ENCODE results near the gene CCM2.

Gene CCM2

DNA sequence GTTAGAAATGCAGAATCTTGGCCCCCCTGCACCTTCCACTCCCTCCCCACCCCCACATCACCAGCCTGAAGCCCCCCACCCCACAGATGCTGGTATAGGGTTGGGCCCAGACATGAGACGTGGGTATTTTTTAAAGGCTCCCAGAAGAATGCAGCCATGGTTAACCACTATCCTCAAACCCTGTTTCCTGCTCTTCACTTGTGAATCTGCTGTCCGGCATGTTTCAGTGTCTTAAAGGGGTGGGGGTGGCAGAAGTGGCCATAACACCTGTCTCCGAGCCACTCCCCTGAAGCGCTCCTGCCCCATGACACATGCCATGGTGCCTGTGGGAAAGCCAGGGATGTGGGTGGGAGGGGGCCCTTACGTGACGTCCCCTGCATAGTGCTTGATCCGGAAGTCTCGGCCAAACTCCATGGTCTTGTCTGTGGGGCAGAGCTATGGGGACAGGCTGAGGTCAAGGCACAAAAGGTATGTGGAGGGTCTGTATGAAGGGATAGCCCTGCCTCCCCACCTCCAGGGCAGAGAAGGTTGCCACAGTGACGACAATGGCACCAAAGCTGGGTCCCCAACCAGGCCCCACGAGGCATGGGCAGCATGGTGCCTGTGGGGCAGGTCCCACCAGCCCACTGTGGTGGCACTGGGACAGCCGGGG lies 30.8 kb upstream of the CCM2 start:
- no peak for DNase-seq

- no peak for DNase-seq
Observed at GRCh38 chr7:44969701-44970522, 30.1 kb upstream of the CCM2 start.

- DNase-seq, result no peak
Observed at GRCh38 chr7:44970523-44971051, 29.4 kb upstream of the CCM2 start.

GRCh38 chr7:44971188-44971901 lies 28.7 kb upstream of the CCM2 start:
- DNase-seq, result no peak

- no peak for DNase-seq
Observed at GRCh38 chr7:44971902-44972441, 28.0 kb upstream of the CCM2 start.

GRCh38 chr7:44972562-44972961 lies 27.4 kb upstream of the CCM2 start:
- no peak for DNase-seq

GRCh38 chr7:44973610-44974401 lies 26.2 kb upstream of the CCM2 start:
- DNase-seq, result no peak

GRCh38 chr7:44974549-44974948 lies 25.5 kb upstream of the CCM2 start:
- no peak for DNase-seq

DNA sequence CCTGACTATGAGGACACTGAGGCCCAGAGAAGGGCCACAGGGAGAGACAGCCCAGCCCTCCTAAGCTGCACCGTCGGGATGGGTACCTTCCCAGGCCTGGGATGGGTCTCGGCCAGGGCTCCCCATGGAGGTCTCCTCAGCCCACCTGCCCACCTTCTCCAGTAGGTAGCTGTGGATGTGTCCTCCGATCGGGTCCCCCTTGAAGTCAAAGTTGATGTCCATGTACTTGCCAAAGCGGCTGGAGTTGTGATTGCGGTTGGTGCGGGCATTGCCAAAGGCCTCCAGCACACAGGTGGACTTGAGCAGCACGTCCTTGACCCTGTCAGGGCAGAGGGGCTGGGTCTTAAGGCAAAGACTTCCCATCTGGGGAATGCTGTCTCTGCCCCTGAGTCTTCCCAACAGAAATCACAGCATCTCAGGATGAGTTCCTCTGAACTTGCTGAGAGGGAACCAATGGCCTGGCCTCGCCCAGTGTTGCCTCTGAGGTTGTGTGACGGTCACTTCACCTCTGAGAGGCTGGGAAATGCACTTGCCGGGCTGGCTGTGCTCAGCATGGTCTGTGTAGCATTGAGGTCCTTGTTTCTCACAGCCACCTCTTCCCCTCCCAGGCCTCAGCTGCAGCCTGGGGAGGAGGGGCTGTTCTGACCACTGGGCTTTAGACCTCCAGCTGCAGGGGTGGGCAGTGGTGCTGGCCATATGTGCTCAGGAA lies 24.5 kb upstream of the CCM2 start:
- no peak for DNase-seq

GRCh38 chr7:44976040-44976745 lies 23.8 kb upstream of the CCM2 start:
- no peak for DNase-seq

GRCh38 chr7:44976746-44977196 lies 23.2 kb upstream of the CCM2 start:
- no peak for DNase-seq

DNA sequence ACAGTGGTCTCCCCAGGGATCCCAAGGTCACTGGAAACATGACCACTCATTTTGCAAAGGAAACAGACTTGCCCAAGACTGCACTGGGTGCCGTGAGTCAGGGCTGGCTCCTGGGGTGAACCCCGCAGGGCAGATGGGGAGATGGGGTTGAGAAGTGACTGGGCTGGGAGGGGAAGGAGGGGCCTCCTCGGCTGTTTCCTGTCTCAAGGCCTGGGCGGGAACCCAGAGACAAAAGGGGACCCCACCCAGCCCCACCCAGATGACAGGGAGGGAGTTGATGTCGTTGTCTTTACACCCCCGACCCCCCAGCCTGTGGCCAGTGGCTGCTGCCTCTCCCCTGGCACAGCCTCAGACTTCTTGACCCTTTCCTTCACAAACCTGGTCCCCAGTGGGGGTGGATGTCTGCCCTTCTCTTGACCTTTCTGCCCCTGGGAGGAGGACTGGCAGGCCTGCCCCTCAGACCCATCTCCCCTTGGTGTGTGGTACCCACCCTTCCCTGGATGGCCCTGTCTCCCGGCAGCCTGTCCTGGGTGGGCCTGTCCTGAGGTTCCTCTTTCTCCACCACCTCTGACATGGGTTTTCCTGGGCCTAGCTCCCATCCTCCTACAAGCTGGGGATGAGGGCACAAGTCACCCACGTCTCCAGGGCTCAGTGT lies 22.6 kb upstream of the CCM2 start:
- no peak for DNase-seq

DNA sequence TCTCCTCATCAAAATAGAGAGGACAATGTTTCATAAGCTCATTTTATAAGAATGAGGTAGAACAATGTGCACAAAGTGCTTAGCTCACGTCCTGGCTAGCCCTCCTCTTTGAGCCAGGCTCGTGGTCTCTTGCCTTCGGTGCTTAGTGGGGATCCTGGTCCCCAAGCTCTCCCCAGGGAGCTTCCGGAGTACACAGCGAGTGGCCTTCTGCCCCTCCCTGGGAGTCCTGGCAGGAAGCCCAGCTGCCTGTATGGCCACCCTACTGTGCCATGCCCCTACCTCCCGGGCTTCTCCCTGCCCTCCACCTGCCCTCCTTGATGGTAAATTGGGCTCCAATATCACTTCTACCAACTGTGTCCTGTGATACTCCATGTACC lies 22.1 kb upstream of the CCM2 start:
- no peak for DNase-seq

DNA sequence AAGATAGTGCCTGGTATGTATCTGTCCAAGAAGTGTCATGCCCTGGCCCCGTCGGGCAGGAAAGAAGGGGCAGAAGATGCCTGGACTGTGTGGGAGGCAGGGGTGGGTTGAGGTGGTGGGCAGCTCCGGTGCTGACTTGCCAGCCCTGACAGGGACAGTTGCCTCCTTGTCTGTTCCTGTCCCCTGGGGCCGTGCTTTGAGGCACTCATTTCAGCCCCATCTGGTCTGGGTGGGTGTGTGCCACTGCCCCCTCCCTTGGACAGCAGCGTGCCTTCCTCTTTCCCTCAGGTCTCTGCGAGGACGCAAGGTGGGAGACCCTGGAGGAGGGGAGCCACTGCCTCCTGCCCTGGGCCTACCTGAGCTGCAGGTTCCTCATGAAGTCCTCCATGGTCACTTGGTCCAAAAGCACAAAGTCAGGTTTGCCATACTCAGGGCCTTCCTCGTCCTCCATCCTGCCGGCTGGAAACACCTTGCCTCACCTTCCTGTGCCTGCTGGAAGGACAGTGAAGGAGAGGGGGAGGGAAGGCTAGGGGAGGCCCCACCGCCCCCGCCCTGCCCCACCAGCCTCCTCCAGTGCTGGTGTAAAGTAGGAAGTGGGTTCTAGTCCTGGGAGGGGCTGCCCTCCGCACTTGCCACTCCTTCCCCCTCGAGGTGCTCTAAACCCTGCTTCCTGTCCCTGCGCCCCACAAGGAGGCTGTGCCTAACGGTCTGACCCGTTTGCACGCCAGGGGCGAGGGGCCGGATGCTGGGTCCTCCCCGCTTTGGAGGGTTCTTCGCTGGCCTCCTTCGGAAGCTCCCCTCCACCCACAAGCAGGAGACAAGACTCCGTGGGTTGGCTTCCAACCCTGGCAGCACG lies 21.3 kb upstream of the CCM2 start, which contains the start of gene MYO1G:
MYO1G (minus strand) TSS at position 505 of the 856 bp plus-strand sequence; CDS start at position 451, 54 bp downstream.
- DNase-seq, result no peak

GRCh38 chr7:44979481-44980392 lies 20.3 kb upstream of the CCM2 start:
- DNase-seq, result no peak

- DNase-seq, result no peak
Observed at GRCh38 chr7:44980393-44981034, 19.5 kb upstream of the CCM2 start.

- no peak for DNase-seq
Observed at GRCh38 chr7:44981035-44981706, 18.8 kb upstream of the CCM2 start.

All from NCI-H187 (cell line).